CD4-positive, alpha-beta T cell treated with Interleukin-10 for 1 hour (primary cell): ENCODE results near the gene RCAN3.
A peak's percentile ranks its signal among the peaks of the same experiment; 100 is the strongest.
"Not testable (repeated sequence)": the region's sequence is repeated elsewhere in the genome, so short reads cannot be mapped to it uniquely, and the experiment has no call there.

ENCODE experiments used
- DNase-seq: peaks from one replicate; pipeline ENCODE4 v3.0.0-alpha.2; 2020

Gene RCAN3

DNA sequence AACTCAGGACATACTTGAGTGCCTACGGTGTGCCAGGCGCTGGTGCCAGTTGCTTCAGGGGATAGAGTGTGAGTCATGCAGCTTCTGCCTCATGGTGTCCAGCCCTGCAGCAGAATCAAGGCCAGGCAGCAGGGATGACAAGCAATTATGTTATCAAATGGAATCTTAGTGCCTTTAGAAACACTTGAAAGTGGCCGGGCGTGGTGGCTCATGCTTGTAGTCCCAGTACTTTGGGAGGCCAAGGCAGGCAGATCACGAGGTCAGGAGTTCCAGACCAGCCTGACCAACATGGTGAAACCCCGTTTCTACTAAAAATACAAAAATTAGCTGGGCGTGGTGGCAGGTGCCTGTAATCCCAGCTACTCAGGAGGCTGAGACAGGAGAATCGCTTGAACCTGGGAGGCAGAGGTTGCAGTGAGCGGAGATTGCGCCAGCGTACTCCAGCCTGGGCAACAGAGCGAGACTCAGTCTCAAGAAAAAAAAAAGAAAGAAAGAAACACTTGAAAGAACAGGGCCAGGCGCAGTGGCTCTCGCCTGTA, 13.1 kb downstream of the RCAN3 start:
- DNase-seq, result not testable (repeated sequence)

DNA sequence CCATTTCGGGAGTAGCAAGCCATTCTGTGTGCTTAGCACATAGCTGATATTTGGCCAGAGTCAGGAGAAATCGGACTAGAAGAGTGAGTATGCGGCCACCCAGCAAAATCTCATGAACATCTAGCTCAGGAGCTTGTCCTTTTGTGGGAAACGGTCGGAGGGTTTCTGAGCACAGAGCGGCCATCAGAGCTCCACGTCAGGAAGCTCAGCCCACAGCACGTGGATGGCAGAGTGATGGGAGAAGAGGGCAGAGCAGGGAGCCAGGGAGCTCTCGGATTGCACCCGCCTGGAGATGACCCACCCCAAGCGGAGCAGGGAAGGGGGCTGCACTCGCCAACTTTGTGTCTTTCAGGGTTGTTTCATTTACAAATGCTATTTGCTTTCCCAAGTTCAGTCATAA, 13.9 kb downstream of the RCAN3 start:
- no peak for DNase-seq

DNA sequence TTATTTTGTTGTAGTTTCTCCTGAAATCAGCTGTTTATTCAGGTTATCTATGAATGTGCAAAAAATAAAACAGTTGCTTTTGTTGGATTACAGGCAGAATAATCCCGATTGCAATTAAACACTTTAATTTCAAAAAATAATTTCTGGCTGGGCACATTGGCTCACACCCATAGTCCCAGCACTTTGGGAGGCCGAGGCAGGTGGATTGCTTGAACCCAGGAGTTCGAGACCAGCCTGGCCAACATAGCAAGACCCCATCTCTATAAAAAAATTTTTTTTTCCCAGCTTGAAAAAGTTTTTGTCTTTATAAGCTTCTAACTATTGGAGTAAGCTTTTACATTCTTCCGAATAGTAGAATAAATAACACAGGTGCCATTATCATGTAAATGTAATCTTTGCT, 15.3 kb downstream of the RCAN3 start:
- no peak for DNase-seq

DNA sequence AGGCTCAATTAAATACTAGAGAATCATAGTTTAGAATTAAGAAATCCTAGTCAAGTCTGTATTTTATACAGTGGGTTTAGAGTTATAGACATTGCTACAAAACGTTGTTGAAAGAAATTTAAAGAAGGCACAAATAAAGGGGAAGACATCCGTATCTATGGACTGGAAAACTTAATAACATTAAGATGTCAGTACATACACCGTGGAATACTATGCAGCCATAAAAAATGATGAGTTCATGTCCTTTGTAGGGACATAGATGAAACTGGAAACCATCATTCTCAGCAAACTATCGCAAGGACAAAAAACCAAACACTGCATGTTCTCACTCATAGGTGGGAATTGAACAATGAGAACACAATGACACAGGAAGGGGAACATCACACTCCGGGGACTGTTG, 17.6 kb downstream of the RCAN3 start:
- not testable (repeated sequence) for DNase-seq

DNA sequence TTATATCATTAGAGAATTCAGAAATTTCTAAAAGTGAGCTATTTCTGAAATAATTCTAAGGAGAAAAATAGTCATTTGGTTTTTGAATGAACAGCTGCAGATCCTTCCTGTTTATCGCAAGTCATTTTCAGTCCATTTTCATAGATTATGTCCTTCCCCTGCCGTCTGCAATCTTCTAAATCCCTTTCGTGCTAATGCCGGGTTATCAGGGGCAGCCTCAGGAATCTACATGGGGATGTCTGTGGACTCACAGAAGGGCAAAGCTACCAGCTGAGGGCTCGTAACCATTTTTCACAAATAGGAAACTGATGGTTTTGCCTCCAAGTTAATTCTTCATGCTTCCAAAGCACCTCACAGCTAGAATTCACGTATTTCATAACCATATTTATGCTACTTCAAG, 23.0 kb downstream of the RCAN3 start:
- DNase-seq, result no peak

DNA sequence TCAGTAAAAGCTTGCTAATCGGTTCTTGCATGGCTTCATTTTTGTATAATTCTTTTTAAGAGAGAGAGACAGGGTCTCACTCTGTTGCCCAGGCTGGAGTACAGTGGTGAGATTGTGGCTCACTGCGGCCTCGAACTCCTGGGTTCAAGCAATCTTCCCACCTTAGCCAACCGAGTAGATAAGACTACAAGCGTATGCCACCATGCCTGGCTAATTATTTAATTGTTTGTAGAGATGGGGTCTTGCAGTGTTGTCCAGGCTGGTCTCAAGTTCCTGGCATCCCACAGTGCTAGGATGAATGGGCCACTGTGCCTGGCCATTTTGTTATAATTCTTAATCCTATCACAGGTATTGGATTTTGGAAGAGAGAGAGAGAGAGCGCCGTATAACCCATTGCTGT, 23.4 kb downstream of the RCAN3 start:
- DNase-seq, result no peak

DNA sequence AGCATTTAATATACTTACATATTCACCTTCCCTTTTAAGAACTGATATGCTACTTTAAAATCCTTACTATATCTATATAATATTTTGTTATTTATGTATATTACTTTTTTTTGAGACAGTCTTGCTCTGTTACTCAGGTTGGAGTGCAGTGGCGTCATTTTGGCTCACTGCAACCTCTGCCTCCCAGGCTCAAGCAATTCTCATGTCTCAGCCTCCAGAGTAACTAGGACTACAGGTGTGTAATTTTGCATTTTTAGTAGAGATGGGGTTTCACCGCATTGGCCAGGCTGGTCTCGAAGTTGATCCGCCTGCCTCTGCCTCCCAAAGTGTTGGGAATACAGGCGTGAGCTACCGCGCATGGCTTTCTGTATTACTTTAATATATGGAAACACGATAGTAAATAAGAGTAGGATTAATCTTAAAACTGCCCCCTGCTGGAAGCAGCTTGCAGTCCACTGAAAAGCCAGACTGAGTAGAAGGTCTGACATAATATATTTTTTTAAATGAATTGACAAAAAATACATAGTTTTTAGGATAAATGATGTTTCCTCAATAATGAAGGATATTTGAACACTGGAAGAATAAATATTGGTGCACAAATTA, 24.4 kb downstream of the RCAN3 start:
- DNase-seq, result peak; percentile 70

DNA sequence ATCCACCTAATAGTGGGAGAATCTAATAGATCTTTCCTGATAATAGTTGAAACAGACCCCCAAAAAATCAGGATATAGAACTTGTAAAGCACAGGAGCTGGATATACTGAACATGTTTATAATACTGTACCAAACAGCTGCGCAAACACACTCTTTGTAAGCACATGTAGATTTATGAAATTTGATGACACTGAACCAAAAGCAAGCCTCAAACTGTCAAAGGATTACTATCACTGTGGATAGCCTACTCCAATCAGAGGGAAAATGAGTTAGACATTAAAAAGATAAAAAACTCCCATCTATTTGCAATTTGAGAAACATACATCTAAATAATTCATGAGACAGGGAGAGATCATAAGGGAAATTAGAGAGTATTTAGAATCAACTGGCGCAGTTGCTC, 26.1 kb downstream of the RCAN3 start:
- no peak for DNase-seq

DNA sequence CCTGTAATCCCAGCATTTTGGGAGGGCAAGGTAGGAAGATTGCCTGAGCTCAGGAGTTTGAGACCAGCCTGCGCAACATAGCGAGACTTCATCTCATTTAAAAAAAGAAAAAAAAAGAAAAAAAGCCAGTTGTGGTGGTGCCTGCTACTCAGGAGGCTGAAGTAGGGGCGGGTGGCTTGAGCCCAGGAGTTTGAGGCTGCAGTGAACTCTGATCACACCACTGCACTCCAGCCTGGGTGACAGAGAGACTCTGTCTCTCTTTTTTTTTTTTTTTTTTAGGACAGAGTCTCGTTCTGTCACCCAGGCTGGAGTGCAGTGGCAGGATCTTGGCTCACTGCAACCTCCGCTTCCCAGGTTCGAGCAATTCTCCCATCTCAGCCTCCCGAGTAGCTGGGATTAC, 26.7 kb downstream of the RCAN3 start:
- not testable (repeated sequence) for DNase-seq

DNA sequence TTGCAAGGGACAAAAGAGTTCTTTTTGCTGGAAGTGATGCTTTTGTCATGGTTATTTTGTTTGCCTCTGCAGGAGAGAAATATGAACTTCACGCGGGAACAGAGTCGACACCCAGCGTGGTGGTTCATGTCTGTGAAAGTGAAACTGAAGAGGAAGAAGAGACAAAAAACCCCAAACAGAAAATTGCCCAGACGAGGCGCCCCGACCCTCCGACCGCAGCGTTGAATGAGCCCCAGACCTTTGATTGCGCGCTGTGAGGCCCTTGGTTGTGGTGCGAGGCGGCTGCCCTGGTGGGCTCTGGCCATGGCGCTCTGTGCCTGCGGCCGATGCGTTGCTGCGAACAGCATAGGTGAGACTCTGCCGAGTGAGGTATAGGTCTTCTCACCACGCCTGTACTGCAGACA, 32.4 kb downstream of the RCAN3 start:
- DNase-seq, result peak; percentile 83

DNA sequence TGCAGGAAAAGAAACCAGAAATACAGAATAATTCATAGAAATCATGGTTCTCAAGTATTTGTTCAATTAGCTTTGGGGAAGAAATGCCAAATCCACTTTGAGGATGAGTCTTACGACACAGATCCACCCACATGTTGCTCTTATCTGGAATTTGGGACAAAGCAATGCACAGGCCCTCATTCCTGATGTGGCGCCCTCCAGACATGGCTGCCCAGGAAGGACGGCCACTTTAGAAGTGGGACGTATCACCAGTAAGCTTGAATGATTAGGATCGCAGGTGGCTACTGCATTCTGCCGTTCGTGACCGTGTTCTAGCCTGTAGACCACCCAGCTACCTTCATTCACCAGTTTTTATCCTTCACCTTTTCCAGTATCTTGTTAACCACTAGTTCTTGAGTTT, 33.1 kb downstream of the RCAN3 start:
- DNase-seq, result no peak

DNA sequence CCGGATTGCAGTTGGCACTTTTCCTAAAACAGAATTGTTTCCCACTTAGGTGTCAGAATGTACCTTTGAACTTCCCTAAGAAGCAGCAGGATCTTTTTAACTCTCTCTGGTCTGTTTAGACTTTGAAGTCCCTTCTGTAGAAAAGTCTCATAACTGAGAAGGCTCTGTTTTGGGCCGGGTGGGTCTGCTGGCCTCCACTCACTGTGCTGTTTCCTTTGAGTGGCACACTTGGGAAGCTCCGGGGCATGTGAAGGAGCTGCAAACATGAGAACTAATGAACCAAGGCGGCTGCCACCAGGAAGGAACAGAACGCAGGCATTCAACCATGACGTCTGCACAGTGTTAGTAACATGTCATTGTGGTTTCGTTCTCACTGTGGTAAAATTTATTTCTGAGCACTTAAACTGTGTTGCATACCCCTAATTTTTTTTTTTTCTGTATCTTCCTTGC, 33.8 kb downstream of the RCAN3 start:
- peak; percentile 77 for DNase-seq

DNA sequence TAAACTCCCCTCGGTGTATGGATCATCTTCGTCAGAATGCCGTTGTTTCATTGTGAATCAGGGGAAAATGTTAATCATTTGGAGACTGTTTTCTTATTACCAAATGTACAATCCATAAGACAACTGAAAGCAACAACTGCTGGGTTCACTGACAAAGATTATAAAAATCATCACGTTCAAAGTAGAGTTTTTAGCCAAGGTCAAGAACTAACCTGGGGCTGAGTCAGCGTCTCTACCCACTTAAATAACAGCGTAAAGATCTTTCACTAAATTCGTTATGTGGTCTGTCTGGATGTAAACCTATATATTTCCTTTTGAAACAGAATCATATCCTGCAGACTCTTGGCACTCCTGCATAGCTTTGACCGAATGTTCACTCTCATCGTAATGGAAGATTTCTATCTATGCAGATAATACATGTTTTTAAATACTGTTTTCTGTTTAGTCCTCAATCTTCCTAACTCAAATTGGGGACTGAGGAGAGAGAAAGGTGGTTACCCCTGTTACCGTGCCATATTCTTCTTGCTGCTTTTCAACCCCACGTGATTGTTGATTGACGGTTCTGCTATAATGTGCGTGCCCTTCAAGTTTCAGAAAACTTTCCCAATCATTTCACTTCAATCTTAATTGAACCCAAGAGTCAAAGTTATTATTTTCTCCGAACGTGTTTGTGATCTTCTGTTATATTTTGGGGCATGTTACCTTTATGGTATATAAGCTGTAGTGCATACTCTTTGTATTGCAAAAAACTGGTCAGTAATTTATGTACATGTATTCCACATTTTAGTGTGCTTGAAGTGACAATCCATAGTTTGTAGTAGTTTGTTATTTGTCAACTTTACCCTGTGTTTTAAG, 37.6 kb downstream of the RCAN3 start:
- DNase-seq, result no peak

DNA sequence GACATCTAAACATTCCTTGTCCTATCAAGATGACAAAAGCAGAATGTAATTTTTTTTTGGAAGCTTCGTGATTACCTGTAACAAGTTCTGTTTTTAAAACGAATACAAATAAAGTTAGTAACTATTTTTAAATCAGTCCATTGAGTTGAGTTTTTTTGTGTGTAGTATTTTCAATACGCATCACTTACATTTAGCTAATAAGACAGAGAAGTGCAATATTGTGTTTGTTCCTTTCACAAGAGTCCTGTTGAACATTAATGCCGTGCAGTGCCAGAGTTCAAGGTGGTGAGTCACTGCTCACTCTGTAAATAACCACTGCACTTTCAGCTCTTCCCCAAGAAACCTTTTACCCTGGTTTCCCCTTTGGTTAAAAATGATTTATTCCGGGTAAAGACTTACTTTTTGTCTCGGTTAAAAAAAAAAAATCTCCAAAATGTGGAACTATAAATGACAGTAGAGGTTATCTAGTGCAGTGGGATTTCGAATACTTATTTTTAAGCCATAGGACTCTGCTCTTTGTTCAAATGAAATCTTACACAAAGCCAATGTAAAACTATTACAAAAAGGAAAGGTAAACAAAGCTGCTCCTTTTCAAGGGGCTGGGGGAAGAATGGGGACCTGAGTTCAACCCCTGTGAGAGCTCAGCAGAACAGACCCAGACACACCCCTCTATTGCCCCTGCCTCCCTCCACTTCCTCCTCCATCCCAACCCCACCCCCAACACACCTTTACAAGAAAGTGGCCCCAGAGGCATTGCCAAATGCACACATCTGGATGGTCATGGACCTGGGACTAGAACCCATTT, 38.5 kb downstream of the RCAN3 start:
- no peak for DNase-seq

DNA sequence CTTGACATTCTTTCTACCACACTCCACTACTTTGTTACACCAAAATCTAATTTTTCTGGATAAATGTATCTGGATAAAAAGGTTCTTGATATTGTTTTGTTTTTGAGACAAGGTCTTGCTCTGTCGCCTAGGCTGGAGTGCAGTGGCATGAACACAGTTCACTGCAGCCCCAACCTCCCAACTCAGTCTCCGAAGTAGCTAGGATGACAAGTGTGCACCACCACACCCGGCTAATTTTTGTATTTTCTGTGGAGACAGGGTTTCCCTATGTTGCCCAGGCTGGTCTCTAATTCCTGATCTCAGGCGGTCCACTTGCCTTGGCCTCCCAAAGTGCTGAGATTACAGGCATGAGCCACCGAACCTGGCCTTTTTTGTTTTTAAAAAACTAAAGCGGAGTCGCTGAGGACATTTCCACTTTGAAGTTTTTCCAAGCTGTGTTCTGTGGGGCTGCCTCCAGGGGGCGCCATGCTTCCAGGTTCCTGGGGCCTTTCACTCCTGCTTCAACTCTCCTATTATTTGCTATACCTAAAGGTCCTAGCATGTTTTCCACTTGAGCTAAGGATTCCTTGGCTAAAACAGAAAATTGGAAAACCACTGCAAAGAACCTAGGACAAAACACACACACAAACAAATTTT, 39.2 kb downstream of the RCAN3 start:
- peak; percentile 25 for DNase-seq

DNA sequence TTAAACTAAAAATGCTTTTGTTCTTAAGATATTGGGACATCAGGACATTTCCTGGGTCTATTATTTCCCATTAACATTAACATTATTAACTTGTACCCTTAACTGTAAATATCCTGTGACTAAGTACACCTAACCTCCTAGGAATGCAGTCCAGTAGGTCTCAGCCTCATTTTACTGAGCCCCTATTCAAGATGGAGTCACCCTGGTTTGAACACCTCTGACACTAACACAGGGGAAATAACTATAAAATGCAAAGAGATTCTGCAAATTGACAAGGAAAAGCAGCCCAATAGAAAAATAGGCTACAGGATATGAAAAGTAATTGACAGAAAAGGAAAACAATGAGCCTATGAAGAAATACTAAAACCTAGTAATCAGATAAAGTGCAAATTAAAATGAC, 41.6 kb downstream of the RCAN3 start:
- no peak for DNase-seq

DNA sequence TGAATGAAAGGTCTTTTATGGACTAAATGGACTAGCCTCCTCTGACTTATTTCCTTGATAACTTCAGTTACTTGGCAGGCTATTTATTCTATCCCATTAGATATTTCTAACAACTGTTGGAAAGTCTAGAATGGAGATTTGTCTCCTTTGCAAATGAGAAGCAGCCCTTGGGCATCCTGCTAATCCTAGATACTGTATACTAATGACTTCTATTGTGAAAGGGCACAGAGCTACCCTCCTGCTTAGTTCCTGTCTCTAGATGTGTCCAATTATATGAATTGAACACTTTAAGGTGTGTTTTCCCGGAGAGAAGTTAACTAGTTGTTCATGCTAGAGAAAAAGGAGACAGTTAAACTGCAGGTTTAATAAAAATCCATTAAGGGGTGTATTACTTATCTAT, 43.0 kb downstream of the RCAN3 start:
- no peak for DNase-seq

DNA sequence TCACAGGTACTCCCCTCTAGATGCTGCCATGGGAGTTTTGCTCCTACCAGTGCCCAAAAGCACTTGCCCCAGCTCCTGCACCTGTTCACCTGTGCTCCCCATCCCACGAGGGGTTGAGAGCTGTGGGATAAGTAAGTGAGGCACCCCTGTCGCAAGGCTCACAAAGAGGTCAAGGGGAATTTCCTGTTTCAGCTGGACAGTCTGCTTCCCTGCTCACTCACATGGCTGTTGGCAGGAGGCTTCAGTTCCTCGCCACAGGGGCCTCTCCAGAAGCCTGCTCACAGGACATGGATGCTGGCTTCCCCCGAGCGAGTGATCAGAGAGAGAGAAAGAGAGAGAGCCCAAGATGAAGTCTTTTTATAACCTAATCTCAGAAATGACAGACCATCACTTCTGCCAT, 44.6 kb downstream of the RCAN3 start:
- no peak for DNase-seq

DNA sequence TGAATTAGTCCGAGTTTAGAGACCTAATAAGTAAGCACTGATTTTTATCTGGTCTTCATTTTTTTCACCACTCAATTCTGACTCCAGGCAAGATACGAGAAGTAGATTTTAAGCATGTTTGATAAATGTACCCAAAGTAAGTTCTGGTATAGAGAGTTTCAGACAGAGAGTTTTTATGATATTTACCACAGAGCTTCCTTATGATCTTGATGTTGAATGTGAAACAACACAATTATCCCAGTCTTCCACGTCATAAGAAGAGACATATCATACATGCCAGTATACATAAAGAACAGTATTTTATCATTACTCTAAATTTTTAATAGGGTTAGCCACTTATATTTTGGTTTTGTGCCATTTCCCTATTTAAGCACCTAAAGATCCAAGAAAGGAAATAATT, 45.4 kb downstream of the RCAN3 start:
- no peak for DNase-seq

DNA sequence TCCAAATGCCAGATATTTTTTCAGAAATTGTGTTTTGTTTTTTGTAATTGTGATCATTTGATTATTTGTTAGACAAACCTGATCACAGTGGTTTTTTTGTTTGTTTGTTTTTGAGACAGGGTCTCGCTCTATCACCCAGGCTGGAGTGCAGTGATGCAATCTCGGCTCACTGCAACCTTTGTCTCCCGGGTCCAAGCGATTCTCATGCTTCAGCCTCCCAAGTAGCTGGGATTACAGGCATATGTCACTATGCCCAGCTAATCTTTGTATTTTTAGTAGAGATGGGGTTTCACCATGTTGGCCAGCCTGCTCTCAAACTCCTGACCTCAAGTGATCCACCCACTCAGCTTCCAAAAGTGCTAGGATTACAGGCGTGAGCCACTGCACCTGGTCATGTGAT, 46.6 kb downstream of the RCAN3 start:
- DNase-seq, result not testable (repeated sequence)

DNA sequence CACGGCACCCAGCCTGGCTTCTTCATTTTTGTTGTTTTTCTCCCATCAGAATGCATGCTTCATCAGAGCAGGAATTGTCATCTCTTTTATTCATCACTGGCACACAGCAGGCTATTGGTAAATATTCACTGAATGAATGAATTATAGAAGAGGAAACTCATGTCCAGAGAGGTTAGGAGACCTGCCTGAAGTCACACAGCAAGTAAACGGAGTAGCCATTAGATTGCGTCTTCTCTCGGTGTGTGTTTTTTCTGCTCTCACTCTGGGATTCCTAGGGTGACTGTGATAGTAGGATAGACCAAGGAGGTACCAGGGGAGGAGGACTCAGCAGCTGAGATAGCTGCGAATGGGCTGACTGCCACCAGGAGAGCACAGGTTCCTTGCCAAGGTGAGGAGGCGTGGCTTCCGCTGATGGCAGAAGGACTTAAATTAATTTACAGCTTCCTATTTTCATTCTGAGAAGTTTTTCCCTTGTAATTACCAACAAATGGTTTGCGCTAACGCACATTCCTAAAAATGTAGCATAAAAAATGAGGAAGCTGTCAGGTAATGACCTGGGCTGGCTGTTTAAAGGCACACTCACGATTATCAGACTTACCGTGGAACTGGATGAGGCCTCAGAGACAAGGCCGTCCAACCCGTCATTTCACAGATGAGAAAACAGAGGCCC, 48.8 kb downstream of the RCAN3 start:
- no peak for DNase-seq

DNA sequence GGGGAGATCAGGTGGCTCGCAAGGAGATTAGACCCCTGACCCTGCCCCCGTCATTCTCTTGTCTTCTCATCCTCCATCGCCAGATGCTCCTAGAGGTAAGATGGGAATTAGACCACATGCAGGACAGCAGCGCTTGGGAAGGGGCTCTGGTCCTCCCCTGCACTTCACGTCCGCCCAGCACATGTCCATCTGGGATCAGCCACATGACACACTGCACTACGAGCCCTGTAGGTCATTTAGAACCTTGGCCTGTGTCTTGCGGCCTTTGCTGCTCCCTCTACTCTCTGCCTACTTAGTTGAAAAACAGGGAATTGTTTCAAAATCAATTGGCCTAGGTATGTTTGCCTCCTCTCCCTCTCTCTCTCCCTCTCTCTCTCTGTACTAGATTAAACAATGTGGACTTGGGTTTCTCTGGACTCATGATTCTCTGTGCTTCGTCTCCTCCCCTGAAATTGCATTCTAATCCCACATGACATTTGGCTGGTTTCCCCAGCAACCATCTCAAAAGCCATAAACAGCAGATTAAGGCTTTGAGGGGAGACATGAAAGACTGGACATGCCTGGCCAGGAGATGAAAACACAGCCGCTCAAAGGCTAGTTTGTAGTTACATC, 49.4 kb downstream of the RCAN3 start:
- DNase-seq, result no peak
